Thymus (tissue), 11 donors: ENCODE measurements around the gene FBP2. TPM values are rescaled to one million over a fixed set of nuclear protein-coding genes. Genes with fewer than 3 reads are reported as not detected.

Experiments
- DNase-seq, 9 donors: peaks; one replicate each; pipeline ENCODE4 v3.0.0-alpha.2; 2013; ENCODE audit warnings: low spot score in 9 of 9, low read depth in 6 of 9, missing footprints in 1 of 9
- H3K27ac ChIP-seq, 2 donors: one replicate each; pipeline ENCODE4 v1.5.1; 2013; ENCODE audit warnings: control low read depth in 1 of 2, low read depth in 1 of 2, low read length in 1 of 2, mild to moderate bottlenecking in 1 of 2, moderate library complexity in 1 of 2
- H3K27me3 ChIP-seq, 2 donors: one replicate each; pipeline ENCODE4 v1.5.1; 2013; ENCODE audit warnings: low read length in 1 of 2; ENCODE audit not compliant: control insufficient read depth in 2 of 2, insufficient read depth in 1 of 2
- H3K36me3 ChIP-seq, 2 donors: one replicate each; pipeline ENCODE4 v1.5.1; 2013; ENCODE audit warnings: low read length in 1 of 2, mild to moderate bottlenecking in 1 of 2, moderate library complexity in 1 of 2; ENCODE audit not compliant: control insufficient read depth in 2 of 2, insufficient read depth in 2 of 2
- H3K4me1 ChIP-seq, 2 donors: one replicate each; pipeline ENCODE4 v1.5.1; 2013; ENCODE audit warnings: low read length in 2 of 2; ENCODE audit not compliant: control insufficient read depth in 2 of 2, insufficient read depth in 2 of 2
- H3K4me3 ChIP-seq, 2 donors: one replicate each; pipeline ENCODE4 v1.5.1; 2013; ENCODE audit warnings: low read length in 2 of 2, control low read depth in 1 of 2, mild to moderate bottlenecking in 1 of 2
- H3K9me3 ChIP-seq, 2 donors: one replicate each; pipeline ENCODE4 v1.5.1; 2013; ENCODE audit warnings: low read length in 1 of 2, mild to moderate bottlenecking in 1 of 2; ENCODE audit not compliant: control insufficient read depth in 2 of 2, insufficient read depth in 1 of 2
- WGBS: extraction: QIAGEN DNeasy Blood & Tissue Kit; methylation state at CpG from one replicate; pipeline ENCODE4 v1.1.7; 2013; 5-methylcytosine and 5-hydroxymethylcytosine counted together
- polyA plus RNA-seq: library from polyadenylated mRNA; stranded (reverse); fragments of 200-250 nt; gene quantifications from one replicate; pipeline ENCODE4 v1.2.3, GENCODE V29; 2013
- total RNA-seq: library from RNA; stranded (reverse); fragments of 120-200 nt; gene quantifications from one replicate; pipeline ENCODE4 v1.2.4, GENCODE V29; 2013
- donor health status: healthy.

FBP2 gene
- total and polyA plus RNA-seq, 2 donors, result 0.32 to 0.38 TPM

GRCh38 chr9:94630833-94631232 is 37.2 kb upstream of the FBP2 start:
- Histone ChIP-seq H3K36me3 (no peaks in the 10 kb centered on the region), H3K4me1 (peaks cover 0 to 6% of the 10 kb centered on the region in 2 donors), H3K27me3 (peaks cover 4 to 23% of the 10 kb centered on the region in 2 donors), H3K27ac (no peak overlapping the region), H3K9me3 (no peaks in the 10 kb centered on the region), H3K4me3 (no peak overlapping the region)
- WGBS, result 84% methylated on average over 5 of the region's 5 CpGs
- DNase-seq, result no peak

GRCh38 chr9:94630281-94630680 is 36.7 kb upstream of the FBP2 start:
- DNase-seq, result no peak
- Histone ChIP-seq H3K27me3 (peaks cover under 1 to 20% of the 10 kb centered on the region in 2 donors), H3K4me1 (peaks cover 0 to 7% of the 10 kb centered on the region in 2 donors), H3K4me3 (no peak overlapping the region), H3K36me3 (no peaks in the 10 kb centered on the region), H3K9me3 (no peaks in the 10 kb centered on the region), H3K27ac (no peak overlapping the region)
- WGBS, result 96% methylated on average over 3 of the region's 3 CpGs

- peaks cover 0 to 14% of the 10 kb centered on the region in 2 donors for H3K27me3 ChIP-seq
- H3K27ac ChIP-seq, result no peak overlapping the region
- H3K4me1 ChIP-seq, result peaks cover 0 to 8% of the 10 kb centered on the region in 2 donors
- no peaks in the 10 kb centered on the region for H3K9me3 ChIP-seq
- no peaks in the 10 kb centered on the region for H3K36me3 ChIP-seq
- H3K4me3 ChIP-seq, result no peak overlapping the region
- DNase-seq, result no peak
- 97% methylated on average over 6 of the region's 6 CpGs for WGBS
Observed at GRCh38 chr9:94627287-94627686, 33.7 kb upstream of the FBP2 start.

- 33% methylated on average over 12 of the region's 12 CpGs for WGBS
Observed at GRCh38 chr9:94625835-94626234, 32.2 kb upstream of the FBP2 start.

GRCh38 chr9:94624629-94625028 is 31.0 kb upstream of the FBP2 start:
- no peak overlapping the region for H3K27ac ChIP-seq
- no peak for DNase-seq
- no peak overlapping the region for H3K4me3 ChIP-seq
- peaks cover 2 to 13% of the 10 kb centered on the region in 2 donors for H3K4me1 ChIP-seq
- no peaks in the 10 kb centered on the region for H3K9me3 ChIP-seq
- peaks cover 0 to 5% of the 10 kb centered on the region in 2 donors for H3K27me3 ChIP-seq
- no peaks in the 10 kb centered on the region for H3K36me3 ChIP-seq
- 94% methylated on average over 4 of the region's 4 CpGs for WGBS

More at GRCh38 chr9:94625835-94626234, 32.2 kb upstream of the FBP2 start:
- Histone ChIP-seq H3K36me3 (no peaks in the 10 kb centered on the region), H3K4me1 (peaks cover 2 to 13% of the 10 kb centered on the region in 2 donors), H3K27me3 (peaks cover 0 to 9% of the 10 kb centered on the region in 2 donors), H3K4me3 (no peak overlapping the region), H3K27ac (no peak overlapping the region), H3K9me3 (no peaks in the 10 kb centered on the region)
- peak in 1 of 9 donors; percentile 34 for DNase-seq

- Histone ChIP-seq H3K9me3 (no peaks in the 10 kb centered on the region), H3K27me3 (peaks cover 0 to 8% of the 10 kb centered on the region in 2 donors), H3K36me3 (no peaks in the 10 kb centered on the region), H3K4me3 (no peak overlapping the region), H3K4me1 (peaks cover 2 to 13% of the 10 kb centered on the region in 2 donors), H3K27ac (no peak overlapping the region)
- WGBS, result 82% methylated on average over 9 of the region's 9 CpGs
- DNase-seq, result peak in 2 of 9 donors; percentile 17 to 31
Observed at GRCh38 chr9:94623253-94623652, 29.6 kb upstream of the FBP2 start.

- WGBS, result 62% methylated on average over 19 of the region's 19 CpGs
- Histone ChIP-seq H3K27ac (no peak overlapping the region), H3K9me3 (no peaks in the 10 kb centered on the region), H3K36me3 (no peaks in the 10 kb centered on the region), H3K4me3 (no peak overlapping the region), H3K27me3 (peaks cover 0 to 8% of the 10 kb centered on the region in 2 donors), H3K4me1 (peaks cover 2 to 13% of the 10 kb centered on the region in 2 donors)
- DNase-seq, result peak in 2 of 9 donors; percentile 30 to 47
Observed at GRCh38 chr9:94622087-94622800, 28.6 kb upstream of the FBP2 start.

- no peak for DNase-seq
- no peaks in the 10 kb centered on the region for H3K36me3 ChIP-seq
- peaks cover 2 to 7% of the 10 kb centered on the region in 2 donors for H3K4me1 ChIP-seq
- H3K27ac ChIP-seq, result no peak overlapping the region
- H3K27me3 ChIP-seq, result peaks cover 0 to 9% of the 10 kb centered on the region in 2 donors
- no peaks in the 10 kb centered on the region for H3K9me3 ChIP-seq
- WGBS, result 92% methylated on average over 4 of the region's 4 CpGs
- no peak overlapping the region for H3K4me3 ChIP-seq
Observed at GRCh38 chr9:94619026-94619425, 25.4 kb upstream of the FBP2 start.

- no peak for DNase-seq
- Histone ChIP-seq H3K27ac (no peak overlapping the region), H3K27me3 (peaks cover 10 to 50% of the 10 kb centered on the region in 2 donors), H3K36me3 (no peaks in the 10 kb centered on the region), H3K4me1 (peaks cover 3 to 7% of the 10 kb centered on the region in 2 donors), H3K9me3 (no peaks in the 10 kb centered on the region), H3K4me3 (no peak overlapping the region)
- WGBS, result 62% methylated on average over 3 of the region's 3 CpGs
Observed at GRCh38 chr9:94613003-94613402, 19.4 kb upstream of the FBP2 start.
